Amniotic epithelial cell (primary cell): ENCODE measurements around the gene RREB1.

Experiments used
- DNase-seq: peaks from one replicate; pipeline ENCODE4 v3.0.0-alpha.2; 2010; ENCODE audit warnings: low read depth

Gene RREB1

GRCh38 chr6:7222197-7222596, 114.4 kb downstream of the RREB1 start:
- DNase-seq: no peak

DNA sequence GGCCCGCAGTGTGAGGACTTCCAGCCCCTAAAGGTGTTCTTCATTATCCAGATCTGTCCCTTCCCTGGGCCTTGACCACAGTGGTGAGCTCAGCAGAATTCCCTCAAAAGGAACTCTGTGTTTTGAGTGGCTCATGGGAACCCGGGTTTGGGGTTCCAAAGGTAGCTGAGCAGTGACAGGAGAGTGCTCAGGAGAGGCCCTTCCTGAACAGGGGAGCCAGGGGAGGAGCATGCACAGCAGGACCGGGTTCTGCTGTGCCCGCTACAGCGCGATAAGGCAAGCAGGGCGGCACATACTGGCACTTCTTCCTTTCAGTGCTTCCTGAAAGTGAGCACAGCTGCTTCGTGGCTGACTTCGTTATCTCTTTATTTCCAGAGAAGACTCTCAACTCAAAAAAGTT, 117.0 kb downstream of the RREB1 start:
- no peak for DNase-seq

GRCh38 chr6:7228662-7229375, 121.1 kb downstream of the RREB1 start:
- no peak for DNase-seq

- DNase-seq: no peak
Observed at GRCh38 chr6:7229376-7230326, 121.9 kb downstream of the RREB1 start.

DNA sequence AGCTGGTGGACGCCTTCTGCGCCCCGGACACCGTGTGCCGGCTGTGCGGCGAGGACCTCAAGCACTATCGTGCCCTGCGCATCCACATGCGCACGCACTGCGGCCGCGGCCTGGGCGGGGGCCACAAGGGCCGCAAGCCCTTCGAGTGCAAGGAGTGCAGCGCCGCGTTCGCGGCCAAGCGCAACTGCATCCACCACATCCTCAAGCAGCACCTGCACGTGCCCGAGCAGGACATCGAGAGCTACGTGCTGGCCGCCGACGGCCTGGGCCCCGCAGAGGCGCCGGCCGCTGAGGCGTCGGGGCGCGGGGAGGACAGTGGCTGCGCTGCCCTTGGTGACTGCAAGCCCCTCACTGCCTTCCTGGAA, 122.5 kb downstream of the RREB1 start:
- no peak for DNase-seq

DNA sequence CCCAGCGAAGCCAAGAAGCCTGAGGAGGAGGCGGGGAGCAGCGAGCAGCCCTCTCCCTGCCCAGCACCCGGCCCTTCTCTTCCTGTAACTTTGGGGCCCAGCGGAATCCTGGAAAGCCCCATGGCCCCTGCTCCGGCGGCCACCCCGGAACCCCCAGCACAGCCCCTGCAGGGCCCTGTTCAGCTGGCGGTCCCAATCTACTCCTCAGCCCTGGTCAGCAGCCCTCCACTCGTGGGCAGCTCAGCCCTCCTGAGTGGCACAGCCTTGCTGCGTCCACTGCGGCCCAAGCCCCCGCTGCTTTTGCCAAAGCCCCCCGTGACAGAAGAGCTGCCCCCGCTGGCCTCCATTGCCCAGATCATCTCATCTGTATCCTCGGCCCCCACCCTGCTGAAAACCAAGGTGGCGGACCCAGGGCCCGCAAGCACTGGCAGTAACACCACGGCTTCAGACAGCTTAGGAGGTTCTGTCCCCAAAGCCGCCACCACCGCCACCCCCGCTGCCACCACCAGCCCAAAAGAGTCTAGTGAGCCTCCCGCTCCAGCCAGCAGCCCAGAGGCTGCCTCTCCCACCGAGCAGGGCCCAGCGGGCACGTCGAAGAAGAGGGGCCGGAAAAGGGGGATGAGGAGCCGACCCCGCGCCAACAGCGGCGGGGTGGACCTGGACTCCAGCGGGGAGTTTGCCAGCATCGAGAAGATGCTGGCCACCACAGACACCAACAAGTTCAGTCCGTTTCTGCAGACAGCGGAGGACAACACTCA, 123.4 kb downstream of the RREB1 start:
- DNase-seq: no peak

DNA sequence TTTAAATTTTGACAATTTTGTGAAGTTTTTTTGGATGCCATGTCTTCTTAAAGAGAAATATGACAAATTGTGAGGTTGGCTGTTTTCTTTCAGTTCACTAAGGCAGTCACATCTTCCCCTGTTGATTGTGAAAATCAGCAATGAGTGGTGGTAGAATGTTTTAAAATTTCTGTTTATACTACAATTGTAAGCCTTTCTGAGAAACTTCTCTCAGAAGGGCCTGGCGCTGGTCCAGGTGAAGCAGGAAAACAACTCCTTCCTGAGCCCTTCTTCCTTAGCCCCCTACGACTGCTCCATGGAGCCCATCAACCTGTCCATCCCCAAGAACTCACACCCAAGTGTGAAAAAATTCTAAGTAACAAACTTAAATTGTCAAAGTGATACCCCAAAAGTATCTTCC, 124.6 kb downstream of the RREB1 start:
- DNase-seq: no peak

DNA sequence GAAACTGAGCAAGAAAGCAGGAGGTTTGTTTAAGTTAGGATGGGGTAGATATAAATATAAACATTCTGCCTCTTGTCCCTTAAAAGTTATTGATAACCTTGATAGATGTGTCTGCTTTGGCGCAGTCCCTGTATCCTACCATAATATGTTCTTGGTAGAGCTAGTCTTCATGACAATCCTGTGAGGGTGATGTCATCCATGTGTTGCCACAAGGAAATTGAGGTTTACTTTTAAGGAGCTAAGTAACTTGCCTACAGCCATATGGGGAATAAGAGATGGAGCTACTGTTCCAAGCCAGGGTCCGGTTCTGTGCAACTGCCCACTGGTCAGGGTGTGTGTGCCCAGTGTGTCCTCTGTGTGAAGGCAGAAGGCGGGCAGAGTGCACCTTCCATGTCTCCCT, 126.8 kb downstream of the RREB1 start:
- no peak for DNase-seq

DNA sequence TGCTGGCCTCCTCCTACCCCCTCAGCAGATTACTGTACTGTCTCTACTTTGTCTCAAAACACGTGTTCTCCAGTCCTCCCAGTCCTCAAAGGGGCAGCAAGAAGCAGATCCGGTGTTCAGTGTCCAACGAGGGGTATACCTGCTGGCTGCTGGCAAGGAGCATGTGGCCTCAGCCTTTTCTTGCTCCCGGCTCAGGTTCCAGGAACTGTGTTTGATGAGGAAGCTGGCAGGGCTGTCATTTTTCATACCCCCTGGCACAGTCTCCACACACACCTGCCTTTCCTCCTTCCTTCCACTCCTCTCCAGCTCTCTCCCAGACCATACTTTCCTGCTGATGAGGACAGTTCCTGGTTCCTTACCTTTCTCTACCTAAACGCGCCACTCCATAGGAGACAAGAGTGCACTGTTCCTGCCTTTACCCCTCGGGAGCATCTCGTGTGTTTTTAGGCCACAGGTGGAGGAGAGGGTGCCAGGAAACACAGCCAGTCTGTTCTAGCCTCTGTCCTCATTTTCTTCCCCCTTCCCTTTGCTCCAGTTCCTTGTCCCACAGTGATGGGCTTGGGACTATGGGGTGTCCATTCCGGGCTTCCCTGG, 128.0 kb downstream of the RREB1 start:
- DNase-seq: no peak

DNA sequence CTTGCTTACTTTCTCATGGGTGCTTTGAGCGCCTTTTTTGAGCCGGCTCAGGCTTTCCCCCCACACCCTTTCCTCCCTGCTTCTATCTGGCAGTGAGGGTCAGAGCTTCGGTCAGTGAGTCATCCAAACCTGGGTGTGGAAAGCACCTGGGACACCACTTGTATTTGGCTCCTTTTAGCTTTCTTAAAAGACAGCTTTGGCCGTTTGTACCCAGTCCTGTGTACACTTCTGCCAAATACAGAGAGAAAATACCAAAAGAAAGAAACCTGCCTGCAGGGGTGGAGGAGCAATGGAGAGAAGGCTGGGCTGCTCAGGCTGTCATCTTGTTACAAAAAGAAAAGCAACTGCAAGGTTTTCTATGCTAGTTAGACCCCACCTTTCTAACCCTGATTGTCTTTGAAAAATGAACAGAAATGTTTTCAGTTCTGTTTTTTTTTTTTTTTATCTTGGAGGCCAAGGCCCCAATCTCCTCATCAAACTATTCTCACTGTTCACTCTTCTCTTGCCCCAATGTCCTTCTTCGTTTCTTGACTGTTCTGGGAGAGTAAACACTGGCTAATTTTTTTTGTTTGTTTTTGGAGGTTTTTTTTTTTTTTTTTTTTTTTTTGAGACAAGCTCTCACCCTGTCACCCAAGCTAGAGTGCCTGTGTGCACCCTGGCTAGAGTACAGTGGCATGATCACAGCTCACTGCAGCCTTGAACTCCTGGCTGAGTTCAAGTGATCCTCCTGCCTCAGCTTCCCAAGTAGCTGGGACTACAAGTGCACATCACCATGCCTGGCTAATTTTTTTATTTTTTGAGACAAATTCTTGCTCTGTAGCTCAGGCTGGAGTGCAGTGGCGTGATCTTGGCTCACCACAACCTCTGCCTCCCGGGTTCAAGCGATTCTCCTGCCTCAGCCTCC, 128.8 kb downstream of the RREB1 start:
- no peak for DNase-seq

DNA sequence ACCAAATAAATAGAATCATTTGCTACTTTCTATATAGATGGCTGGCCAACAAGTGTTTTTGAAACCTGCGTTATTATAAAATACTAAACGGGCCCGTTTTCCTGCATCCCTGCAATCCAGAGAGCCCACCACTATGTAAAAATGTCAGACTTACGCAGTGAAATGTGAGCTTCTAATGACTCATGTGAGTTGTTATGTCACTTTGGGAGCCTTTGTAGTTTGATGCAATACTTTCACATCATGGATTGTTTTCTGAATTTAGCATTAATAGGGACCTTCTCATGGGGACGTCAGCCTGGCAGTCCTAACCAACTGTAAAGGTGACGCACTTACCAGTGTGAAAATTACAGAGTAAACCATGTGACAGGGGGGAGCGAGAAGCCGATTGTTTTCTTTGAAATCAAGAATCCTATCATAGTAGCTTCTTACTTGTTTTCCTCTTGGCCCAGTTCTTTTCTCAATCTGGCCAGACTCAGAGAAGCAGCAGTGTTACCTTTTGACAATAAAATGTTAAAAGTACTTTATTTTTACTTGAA, 130.0 kb downstream of the RREB1 start:
- DNase-seq: no peak

- no peak for DNase-seq
Observed at GRCh38 chr6:7238526-7238899, 130.8 kb downstream of the RREB1 start.

DNA sequence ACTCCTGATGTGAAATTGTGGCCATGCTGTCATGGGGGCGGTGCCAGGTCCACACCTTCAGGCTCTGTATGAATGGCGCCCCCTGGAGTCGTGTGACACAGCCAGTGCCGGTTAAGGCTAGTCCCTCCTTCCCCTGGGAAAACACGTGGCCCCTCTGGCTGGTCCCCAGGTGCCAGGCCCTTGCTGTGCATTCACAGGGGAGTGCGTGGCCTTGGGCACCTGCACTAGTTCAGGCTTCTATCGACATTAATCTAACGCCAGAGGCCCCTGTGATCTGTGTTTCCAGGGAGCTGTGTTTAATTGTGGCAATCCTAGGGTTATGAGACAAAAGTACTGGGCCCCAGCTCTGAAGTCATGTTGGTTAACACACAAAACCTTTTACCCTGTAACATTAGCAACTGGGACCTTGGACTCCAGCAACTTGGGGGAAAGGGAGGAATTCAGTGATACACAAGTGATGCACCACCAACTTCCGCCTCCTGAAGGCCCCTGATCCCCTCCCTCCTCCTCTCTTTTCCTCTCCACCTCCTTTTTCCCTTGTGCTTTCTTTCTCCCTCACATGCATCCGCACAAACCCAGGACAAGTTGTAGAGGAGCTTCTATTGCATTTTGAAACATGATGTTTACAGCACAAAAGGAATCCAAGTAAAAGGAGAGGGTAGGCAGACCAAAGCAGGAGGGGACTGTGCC, 131.3 kb downstream of the RREB1 start:
- peak; percentile 58 for DNase-seq

- no peak for DNase-seq
Observed at GRCh38 chr6:7239590-7239948, 131.8 kb downstream of the RREB1 start.

DNA sequence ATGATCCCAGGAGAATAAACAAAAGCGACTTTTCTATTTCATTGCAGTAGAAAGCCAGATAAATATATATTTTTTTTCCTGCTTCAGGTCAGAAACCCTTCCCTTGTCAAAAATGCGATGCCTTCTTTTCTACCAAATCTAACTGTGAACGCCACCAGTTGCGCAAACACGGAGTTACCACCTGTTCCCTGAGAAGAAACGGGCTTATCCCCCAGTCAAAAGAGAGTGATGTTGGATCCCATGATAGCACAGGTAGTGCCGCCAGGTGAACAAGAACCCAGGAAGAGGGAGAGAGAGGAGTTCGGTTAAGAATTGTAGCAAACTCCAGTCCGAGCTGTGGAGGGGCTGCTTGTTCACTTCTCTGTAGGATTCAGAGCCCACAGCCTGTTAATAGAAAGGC, 132.6 kb downstream of the RREB1 start:
- no peak for DNase-seq

GRCh38 chr6:7241160-7241559, 133.4 kb downstream of the RREB1 start:
- no peak for DNase-seq

- DNase-seq: no peak
Observed at GRCh38 chr6:7241709-7242645, 134.2 kb downstream of the RREB1 start.

DNA sequence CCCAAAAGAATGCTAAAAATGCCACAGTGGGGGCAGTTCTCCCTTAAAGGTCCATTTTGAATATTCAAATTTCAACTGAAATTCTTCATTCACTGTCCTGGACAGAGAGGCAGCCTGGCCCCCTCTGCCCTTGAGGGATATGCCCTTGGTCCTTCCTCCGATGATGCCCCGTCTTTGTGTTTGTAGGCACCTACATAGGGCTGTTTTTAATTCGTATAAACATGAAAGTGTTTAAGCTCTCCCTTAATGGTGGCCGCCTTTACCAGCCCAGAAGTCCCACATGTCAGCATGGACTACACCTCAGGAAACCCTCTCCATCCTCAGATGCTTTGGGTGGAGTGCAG, 135.0 kb downstream of the RREB1 start:
- DNase-seq: no peak

GRCh38 chr6:7243179-7243981, 135.6 kb downstream of the RREB1 start:
- peak; percentile 62 for DNase-seq
